Stimulated activated CD8-positive, alpha-beta memory T cell treated with anti-CD3 and anti-CD28 coated beads, Interleukin-2, amount 100 ng/mL, for 48 hours (primary cell): Measurements from ENCODE around the gene ZNF692.

Source experiments
- DNase-seq, 2 donors: peaks; one replicate each; pipeline ENCODE4 v3.0.0-alpha.2; 2020; ENCODE audit warnings: low read depth in 2 of 2

ZNF692 gene

GRCh38 chr1:248825136-248825535, 33.7 kb downstream of the ZNF692 start:
- DNase-seq = no peak

GRCh38 chr1:248824701-248825100, 34.2 kb downstream of the ZNF692 start:
- DNase-seq = no peak

GRCh38 chr1:248824301-248824700, 34.6 kb downstream of the ZNF692 start:
- no peak for DNase-seq

DNA sequence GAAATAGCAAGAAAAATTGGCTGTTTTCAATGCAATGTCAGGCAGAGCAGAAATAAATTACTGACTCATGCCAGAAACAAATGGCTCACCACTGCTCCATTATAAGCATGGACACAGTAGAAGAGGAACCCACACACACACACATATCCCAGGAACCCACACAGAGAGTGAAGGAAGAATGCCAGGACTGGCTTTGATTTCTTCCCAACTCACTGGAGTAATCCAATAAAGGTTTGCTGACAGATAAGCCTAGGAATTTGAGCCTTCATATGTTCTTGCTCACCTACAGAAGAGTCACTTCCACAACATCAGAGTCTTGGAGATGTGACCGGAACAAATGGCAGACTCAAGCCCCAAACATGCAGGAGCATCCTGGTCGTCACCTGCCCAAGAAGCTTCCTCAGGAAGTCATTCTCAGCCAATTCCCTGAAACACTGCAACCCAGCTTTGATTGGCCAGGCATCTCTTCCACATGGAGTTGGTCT, 35.3 kb downstream of the ZNF692 start:
- DNase-seq = no peak

GRCh38 chr1:248822148-248823032, 36.5 kb downstream of the ZNF692 start:
- no peak for DNase-seq

- DNase-seq = no peak
Observed at GRCh38 chr1:248821641-248822040, 37.2 kb downstream of the ZNF692 start.

GRCh38 chr1:248821101-248821500, 37.8 kb downstream of the ZNF692 start:
- DNase-seq = no peak

DNA sequence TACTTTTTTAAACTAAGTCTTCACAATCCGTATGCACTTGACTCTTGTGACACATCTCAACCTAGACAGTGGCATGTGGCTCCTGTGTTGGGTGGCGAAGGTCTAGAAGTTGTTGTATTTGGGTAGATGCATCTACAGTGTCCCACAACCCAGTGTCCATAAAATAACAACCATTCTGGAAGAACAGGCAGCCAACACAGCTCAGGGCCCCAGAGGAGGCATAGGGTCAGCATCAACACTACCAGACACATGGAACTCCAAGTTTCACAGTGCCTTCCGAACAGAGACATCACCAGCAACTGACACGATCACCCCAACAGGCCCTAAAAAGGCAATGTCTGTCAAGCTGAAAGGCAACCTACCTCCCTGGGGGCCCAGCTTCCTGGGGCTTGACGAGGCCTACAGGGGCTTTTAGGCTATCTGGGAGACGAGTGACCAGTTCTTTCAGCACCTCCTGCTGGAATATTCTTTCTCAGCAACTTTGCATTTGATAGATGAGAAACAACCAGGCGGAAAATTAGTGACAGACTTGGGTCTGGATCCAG, 38.8 kb downstream of the ZNF692 start:
- no peak for DNase-seq

DNA sequence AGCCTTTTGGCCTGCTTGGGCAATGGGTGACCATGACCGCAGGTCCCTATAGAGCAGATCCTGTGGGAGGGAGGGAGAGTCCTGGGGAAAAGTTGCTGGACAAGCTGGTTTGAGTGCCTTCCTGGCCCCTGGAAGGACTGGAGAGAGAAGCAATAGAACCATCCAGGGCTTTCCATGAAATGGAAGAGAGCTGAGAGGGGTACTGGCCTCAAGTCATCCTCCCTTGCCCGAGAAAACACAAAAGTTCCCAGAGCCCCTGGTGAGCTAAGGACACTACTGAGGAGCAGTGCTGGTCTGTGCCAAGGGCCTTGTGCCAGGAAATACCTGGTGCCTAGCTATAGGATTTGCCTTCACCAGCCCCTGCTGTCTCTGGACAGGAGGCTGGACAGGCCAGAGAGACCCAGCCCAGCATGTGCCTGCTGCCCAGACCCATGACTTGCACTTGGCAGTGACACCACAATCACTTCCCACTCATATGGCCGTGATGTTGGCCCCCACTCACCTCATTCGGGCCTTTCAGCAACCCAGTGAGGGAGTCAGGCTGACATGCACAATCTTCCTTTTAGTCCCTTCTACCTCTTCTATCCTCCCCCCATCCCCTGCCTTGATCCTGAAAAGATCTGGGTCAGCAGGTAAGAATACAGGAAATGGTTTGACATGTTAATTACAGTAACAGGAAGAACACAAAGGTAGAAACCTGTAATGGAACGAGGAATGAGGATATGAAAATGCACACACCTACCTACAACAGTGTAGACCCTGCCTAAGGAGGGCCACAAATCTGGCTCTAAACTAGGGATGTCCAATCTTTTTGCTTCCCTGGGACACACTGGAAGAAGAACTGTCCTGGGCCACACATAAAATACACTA, 40.1 kb downstream of the ZNF692 start:
- no peak for DNase-seq

GRCh38 chr1:248817065-248817464, 41.8 kb downstream of the ZNF692 start:
- no peak for DNase-seq

GRCh38 chr1:248816042-248816851, 42.6 kb downstream of the ZNF692 start:
- no peak for DNase-seq

- no peak for DNase-seq
Observed at GRCh38 chr1:248815407-248816034, 43.4 kb downstream of the ZNF692 start.

DNA sequence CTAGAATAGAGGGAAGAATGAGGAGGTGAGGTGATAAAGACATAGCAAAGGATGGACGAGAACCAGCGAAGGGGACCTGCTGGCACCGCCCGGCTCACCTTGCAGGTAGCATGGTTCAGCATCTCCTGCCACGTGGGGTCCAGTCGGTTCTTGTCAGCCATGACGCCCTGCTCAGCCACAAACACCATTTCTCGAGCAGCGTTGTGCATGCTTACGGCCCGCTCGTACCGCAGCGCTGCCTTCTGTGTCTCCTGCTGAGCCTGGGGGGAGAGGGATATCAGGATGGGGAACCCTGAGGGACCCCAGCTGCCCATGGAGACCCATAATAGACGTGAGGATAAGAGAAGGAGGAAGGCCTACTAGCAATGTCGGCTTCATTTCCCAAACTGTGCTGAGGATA, 44.5 kb downstream of the ZNF692 start:
- no peak for DNase-seq

- no peak for DNase-seq
Observed at GRCh38 chr1:248813546-248813945, 45.3 kb downstream of the ZNF692 start.

- no peak for DNase-seq
Observed at GRCh38 chr1:248812736-248813425, 46.0 kb downstream of the ZNF692 start.

DNA sequence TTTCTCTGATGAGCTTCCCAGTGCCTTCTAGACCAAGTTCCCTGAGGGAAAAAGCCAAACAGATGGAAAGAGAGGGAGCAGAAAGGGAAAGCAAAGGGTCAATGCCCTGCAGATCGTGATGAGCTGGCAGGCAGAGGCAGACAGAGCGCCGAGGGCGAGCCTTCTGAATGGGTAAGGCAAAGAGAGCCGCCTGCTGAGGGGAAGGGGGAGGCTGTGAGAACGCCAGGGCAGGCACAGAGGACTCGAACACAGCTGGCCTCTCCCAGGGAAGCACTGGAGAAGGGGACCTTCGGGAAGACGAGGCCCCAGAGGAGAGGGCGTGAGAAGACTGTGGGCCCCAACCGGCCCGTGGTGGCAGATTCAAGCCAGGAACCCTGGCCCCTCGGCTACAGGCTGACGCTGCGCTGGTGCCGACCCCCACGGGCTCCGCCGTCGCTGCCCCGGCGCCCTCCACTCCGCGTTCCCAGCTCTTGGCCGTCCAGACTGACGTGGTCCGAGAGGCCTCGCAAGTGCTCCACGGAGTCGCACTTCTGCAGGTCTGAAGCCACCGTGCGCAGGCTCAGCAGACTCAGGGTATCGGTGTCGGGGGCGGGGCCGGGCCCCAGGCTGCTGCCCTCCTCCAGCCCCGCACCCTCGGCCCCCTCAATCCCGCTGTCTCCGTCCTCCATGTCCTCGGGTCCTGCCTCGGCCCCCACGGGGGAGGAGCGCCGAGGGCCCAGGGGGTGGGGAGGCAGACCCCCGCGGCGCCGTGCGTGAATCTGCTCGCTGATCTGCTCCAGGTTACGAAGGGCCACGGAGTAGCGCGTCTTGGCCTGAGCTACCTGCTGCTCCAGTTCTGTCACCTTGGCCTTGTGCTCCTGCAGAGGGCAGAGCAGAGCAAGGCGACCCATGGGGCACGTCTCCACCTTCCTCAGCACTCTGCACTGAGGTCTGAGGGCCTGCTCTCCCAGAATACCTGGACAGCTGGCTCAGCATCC, 47.1 kb downstream of the ZNF692 start:
- no peak for DNase-seq

DNA sequence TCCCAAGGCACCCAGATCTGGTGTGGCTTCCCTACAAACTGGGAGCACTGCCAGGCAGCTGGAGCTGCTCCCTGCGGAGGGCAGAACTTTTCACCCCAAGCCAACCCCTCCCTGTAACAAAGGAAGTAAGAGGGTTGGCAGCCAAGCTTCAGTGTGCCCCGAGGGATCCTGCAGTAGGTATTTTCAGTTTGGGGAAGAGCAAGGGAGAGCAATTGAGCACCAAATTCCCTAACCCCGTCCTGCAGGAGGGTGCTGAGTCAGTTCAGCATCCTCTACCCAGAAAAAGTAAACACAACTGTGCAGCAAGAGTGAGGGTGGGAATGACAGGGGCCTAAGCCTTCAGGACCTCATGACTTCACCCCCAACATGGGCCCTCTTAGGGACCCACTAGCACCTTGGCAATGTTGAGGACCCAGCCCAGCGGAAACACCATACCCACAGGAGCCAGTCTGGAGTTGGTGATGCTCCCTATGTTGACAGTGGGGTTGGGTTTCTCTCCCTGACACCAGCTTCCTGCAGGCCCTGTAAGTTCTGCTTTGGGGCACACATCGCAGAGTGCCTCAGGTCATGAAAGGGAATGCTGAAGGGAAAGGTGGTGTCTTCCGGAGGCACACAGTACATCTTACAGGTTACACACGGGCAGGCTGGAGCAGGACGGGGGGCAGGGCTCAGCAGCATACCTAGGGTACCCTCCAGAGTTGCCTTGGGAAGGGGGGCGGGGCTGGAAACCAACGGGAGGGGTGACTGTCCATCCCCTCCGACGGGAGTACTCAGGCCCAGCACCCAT, 48.0 kb downstream of the ZNF692 start:
- no peak for DNase-seq

DNA sequence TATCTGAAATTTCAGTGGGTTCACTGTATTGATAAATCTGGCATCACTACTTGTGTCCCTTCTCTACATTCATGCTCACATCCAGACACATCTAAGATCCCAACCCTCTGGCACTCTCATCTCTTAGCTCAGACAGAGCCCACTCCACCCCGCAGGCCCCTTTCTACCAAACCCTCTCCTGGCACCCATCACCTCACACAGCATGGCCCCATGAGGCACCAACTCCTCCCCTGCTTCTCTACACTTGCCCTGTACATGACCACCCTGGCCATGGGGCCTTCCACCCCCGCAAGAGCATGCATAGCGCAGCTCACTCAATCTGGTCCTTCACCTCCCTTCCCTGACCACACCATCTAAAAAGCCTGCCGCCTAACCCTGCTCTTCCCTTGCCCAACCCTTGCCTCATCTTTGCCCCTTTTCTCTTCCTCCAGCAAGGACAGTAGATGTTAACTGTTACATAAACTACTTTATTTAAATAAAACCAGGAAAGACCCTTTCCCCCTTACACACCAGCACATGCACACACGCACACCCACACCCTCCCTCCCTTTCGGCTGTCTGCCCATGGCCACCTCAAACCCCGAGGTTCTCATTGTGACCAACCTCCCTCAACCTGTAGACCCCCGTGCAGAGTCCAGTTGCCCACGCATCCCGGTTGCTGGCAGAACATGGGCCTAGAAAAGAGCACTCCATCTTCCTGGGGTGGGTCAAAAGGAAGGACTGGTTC, 48.7 kb downstream of the ZNF692 start:
- no peak for DNase-seq
